SK-N-SH treated with all-trans-retinoic acid at 6 μM for 48 hours (cell line): ENCODE results near the gene WFDC13.

ENCODE experiments used
- CSDC2 ChIP-seq: fragments of 250-450 bp; sonication (Bioruptor Pico); IDR thresholded peaks from 2 replicates; pipeline ENCODE4 v1.5.0; 2020; ENCODE audit warnings: mild to moderate bottlenecking, moderate library complexity
- ESRRG ChIP-seq: fragments of 250-450 bp; sonication (Bioruptor Pico); IDR thresholded peaks from 2 replicates; pipeline ENCODE4 v1.6.1; 2021; ENCODE audit warnings: mild to moderate bottlenecking
- OSR1 ChIP-seq: fragments of 250-450 bp; sonication (Bioruptor Pico); IDR thresholded peaks from 2 replicates; pipeline ENCODE4 v1.8.0; 2022; ENCODE audit warnings: moderate library complexity, mild to moderate bottlenecking, inconsistent platforms
- PATZ1 ChIP-seq: fragments of 250-450 bp; sonication (Bioruptor Pico); IDR thresholded peaks from 2 replicates; pipeline ENCODE4 v1.8.0; 2020; ENCODE audit warnings: mild to moderate bottlenecking, moderate library complexity, borderline replicate concordance
- POU6F1 ChIP-seq: fragments of 250-450 bp; sonication (Bioruptor Pico); IDR thresholded peaks from 2 replicates; pipeline ENCODE4 v1.8.0; 2021; ENCODE audit warnings: low read depth, mild to moderate bottlenecking, moderate library complexity, borderline replicate concordance
- PPARA ChIP-seq: fragments of 250-450 bp; sonication (Bioruptor Pico); IDR thresholded peaks from 2 replicates; pipeline ENCODE4 v1.5.0; 2020; ENCODE audit warnings: mild to moderate bottlenecking, borderline replicate concordance
- RARB ChIP-seq: fragments of 250-450 bp; sonication (Bioruptor Pico); IDR thresholded peaks from 2 replicates; pipeline ENCODE4 v1.8.0; 2021; ENCODE audit warnings: mild to moderate bottlenecking, moderate library complexity
- TCF4 ChIP-seq: fragments of 250-450 bp; sonication (Bioruptor Pico); IDR thresholded peaks from 2 replicates; pipeline ENCODE4 v1.8.0; 2021; ENCODE audit warnings: mild to moderate bottlenecking, moderate library complexity, borderline replicate concordance
- TSHZ2 ChIP-seq: fragments of 250-450 bp; sonication (Bioruptor Pico); IDR thresholded peaks from 2 replicates; pipeline ENCODE4 v1.5.0; 2020; ENCODE audit warnings: mild to moderate bottlenecking, moderate library complexity

GRCh38 chr20:45758096-45758495 is 56.3 kb downstream of the WFDC13 start:
- TF ChIP-seq OSR1 (no peak), PATZ1 (CRISPR knock-in tag) (no peak), CSDC2 (CRISPR knock-in tag) (no peak), POU6F1 (CRISPR knock-in tag) (no peak), RARB (CRISPR knock-in tag) (no peak), TCF4 (CRISPR knock-in tag) (no peak), TSHZ2 (CRISPR knock-in tag) (no peak), ESRRG (CRISPR knock-in tag) (no peak), PPARA (CRISPR knock-in tag) (no peak)
